ENCODE results near the gene TRIM47. TPM values are rescaled to one million over a fixed set of nuclear protein-coding genes. Genes with fewer than 3 reads are reported as not detected.

TRIM47 gene
- polyA plus RNA-seq, 5 donors = 13.0 to 26.4 (median 15.9) TPM

GRCh38 chr17:75834279-75834920 lies 44.0 kb downstream of the TRIM47 start:
- no peak for DNase-seq

GRCh38 chr17:75832652-75833400 lies 45.6 kb downstream of the TRIM47 start:
- no peak for DNase-seq

GRCh38 chr17:75832164-75832651 lies 46.2 kb downstream of the TRIM47 start:
- no peak for DNase-seq

- DNase-seq = no peak
Observed at GRCh38 chr17:75831032-75831571, 47.3 kb downstream of the TRIM47 start.

- no peak for DNase-seq
Observed at GRCh38 chr17:75830164-75831031, 48.0 kb downstream of the TRIM47 start.

- no peak for DNase-seq
Observed at GRCh38 chr17:75829747-75830146, 48.6 kb downstream of the TRIM47 start.

GRCh38 chr17:75828741-75829140 lies 49.6 kb downstream of the TRIM47 start:
- DNase-seq = no peak

- no peak for DNase-seq
Observed at GRCh38 chr17:75828076-75828400, 50.3 kb downstream of the TRIM47 start.

- DNase-seq = no peak
Observed at GRCh38 chr17:75827308-75828075, 50.9 kb downstream of the TRIM47 start.

GRCh38 chr17:75826561-75827307 lies 51.6 kb downstream of the TRIM47 start:
- no peak for DNase-seq

- no peak for DNase-seq
Observed at GRCh38 chr17:75825748-75826370, 52.5 kb downstream of the TRIM47 start.

- no peak for DNase-seq
Observed at GRCh38 chr17:75825149-75825552, 53.2 kb downstream of the TRIM47 start.

- no peak for DNase-seq
Observed at GRCh38 chr17:75824666-75825065, 53.7 kb downstream of the TRIM47 start.

Other genes with a start within 250 kb of the TRIM47 start
- gene SMIM5, start 245.1 kb downstream of the TRIM47 start, polyA plus RNA-seq (ENCODE audit: insufficient read depth in 1 of 5, insufficient read length in 5 of 5, low replicate concordance in 1 of 5) = 1 to 10 TPM; 1.4 to 3.7 (median 2.3) TPM
- 10 to 100 TPM; 26.0 to 36.5 (median 33.4) TPM for gene RECQL5, start 211.4 kb downstream of the TRIM47 start, polyA plus RNA-seq (ENCODE audit: insufficient read depth in 1 of 5, insufficient read length in 5 of 5, low replicate concordance in 1 of 5)
- 100 to 1,000 TPM; 101 to 112 (median 102) TPM for gene SAP30BP, start 211.2 kb downstream of the TRIM47 start, polyA plus RNA-seq (ENCODE audit: insufficient read depth in 1 of 5, insufficient read length in 5 of 5, low replicate concordance in 1 of 5)
- 10 to 100 TPM in 1 of 5 donors, 1 to 10 TPM in 4; 6.5 to 10.9 (median 7.2) TPM for gene ITGB4, start 157.1 kb downstream of the TRIM47 start, polyA plus RNA-seq (ENCODE audit: insufficient read depth in 1 of 5, insufficient read length in 5 of 5, low replicate concordance in 1 of 5)
- gene GALK1, start 113.4 kb downstream of the TRIM47 start, polyA plus RNA-seq (ENCODE audit: insufficient read depth in 1 of 5, insufficient read length in 5 of 5, low replicate concordance in 1 of 5) = 10 to 100 TPM in 4 of 5 donors, 1 to 10 TPM in 1; 9.3 to 24.7 (median 13.9) TPM
- gene UNK, start 93.8 kb downstream of the TRIM47 start, polyA plus RNA-seq (ENCODE audit: insufficient read depth in 1 of 5, insufficient read length in 5 of 5, low replicate concordance in 1 of 5) = 10 to 100 TPM; 39.6 to 52.3 (median 46.7) TPM
- 10 to 100 TPM; 20.7 to 43.6 (median 37.8) TPM for gene UNC13D, start 34.2 kb downstream of the TRIM47 start, polyA plus RNA-seq (ENCODE audit: insufficient read depth in 1 of 5, insufficient read length in 5 of 5, low replicate concordance in 1 of 5)
- gene WBP2, start 23.2 kb downstream of the TRIM47 start, polyA plus RNA-seq (ENCODE audit: insufficient read depth in 1 of 5, insufficient read length in 5 of 5, low replicate concordance in 1 of 5) = 10 to 100 TPM; 53.7 to 77.3 (median 74.1) TPM
- gene TRIM65, start 18.4 kb upstream of the TRIM47 start, polyA plus RNA-seq (ENCODE audit: insufficient read depth in 1 of 5, insufficient read length in 5 of 5, low replicate concordance in 1 of 5) = 10 to 100 TPM; 12.8 to 26.7 (median 20.8) TPM
- gene MRPL38, start 26.3 kb upstream of the TRIM47 start, polyA plus RNA-seq (ENCODE audit: insufficient read depth in 1 of 5, insufficient read length in 5 of 5, low replicate concordance in 1 of 5) = 10 to 100 TPM; 51.8 to 92.4 (median 73.1) TPM
- 1 to 10 TPM; 6.6 to 9.6 (median 7.9) TPM for gene FBF1, start 62.5 kb upstream of the TRIM47 start, polyA plus RNA-seq (ENCODE audit: insufficient read depth in 1 of 5, insufficient read length in 5 of 5, low replicate concordance in 1 of 5)
- 10 to 100 TPM; 22.9 to 36.6 (median 27.1) TPM for gene ACOX1, start 100.6 kb upstream of the TRIM47 start, polyA plus RNA-seq (ENCODE audit: insufficient read depth in 1 of 5, insufficient read length in 5 of 5, low replicate concordance in 1 of 5)
- 10 to 100 TPM; 21.9 to 34.8 (median 27.5) TPM for gene TEN1, start 100.7 kb upstream of the TRIM47 start, polyA plus RNA-seq (ENCODE audit: insufficient read depth in 1 of 5, insufficient read length in 5 of 5, low replicate concordance in 1 of 5)
- gene CDK3, start 122.3 kb upstream of the TRIM47 start, polyA plus RNA-seq (ENCODE audit: insufficient read depth in 1 of 5, insufficient read length in 5 of 5, low replicate concordance in 1 of 5) = 10 to 100 TPM; 12.7 to 23.1 (median 18.4) TPM
- gene EVPL, start 148.7 kb upstream of the TRIM47 start, polyA plus RNA-seq (ENCODE audit: insufficient read depth in 1 of 5, insufficient read length in 5 of 5, low replicate concordance in 1 of 5) = 10 to 100 TPM; 15.8 to 47.5 (median 43.8) TPM
- gene SRP68, start 193.9 kb upstream of the TRIM47 start, polyA plus RNA-seq (ENCODE audit: insufficient read depth in 1 of 5, insufficient read length in 5 of 5, low replicate concordance in 1 of 5) = 100 to 1,000 TPM in 3 of 5 donors, 10 to 100 TPM in 2; 92.3 to 111 (median 101) TPM
- gene GALR2, start 196.2 kb upstream of the TRIM47 start, polyA plus RNA-seq (ENCODE audit: insufficient read depth in 1 of 5, insufficient read length in 5 of 5, low replicate concordance in 1 of 5) = under 1 TPM in 2 of 5 donors, not detected in 3; 0.10 to 0.27 TPM
- 10 to 100 TPM in 3 of 5 donors, 1 to 10 TPM in 2; 4.1 to 22.2 (median 16.1) TPM for gene ZACN, start 200.6 kb upstream of the TRIM47 start, polyA plus RNA-seq (ENCODE audit: insufficient read depth in 1 of 5, insufficient read length in 5 of 5, low replicate concordance in 1 of 5)
- gene EXOC7, start 225.2 kb upstream of the TRIM47 start, polyA plus RNA-seq (ENCODE audit: insufficient read depth in 1 of 5, insufficient read length in 5 of 5, low replicate concordance in 1 of 5) = 100 to 1,000 TPM; 152 to 171 (median 166) TPM